DND-41 (cell line): ENCODE data around the gene RBM34.

ENCODE experiments used
- ATAC-seq: fragments of 200-7000 bp; cut with Tn5 transposase; 3 replicates; pipeline ENCODE4 v1.9.1; 2021; ENCODE audit warnings: low read depth; ENCODE audit not compliant: insufficient read depth
- DNase-seq: peaks from one replicate; pipeline ENCODE4 v3.0.0-alpha.2; 2020
- H2AFZ ChIP-seq: 2 replicates; pipeline ENCODE4 v1.6.0; 2012; ENCODE audit warnings: low read depth, low read length
- H3K27ac ChIP-seq: 2 replicates; pipeline ENCODE4 v1.5.1; 2012; ENCODE audit warnings: low read length, inconsistent platforms
- H3K27me3 ChIP-seq: fragments of 200-600 bp; sonication (generic); 2 replicates; pipeline ENCODE4 v1.6.0; 2012; ENCODE audit warnings: low read length, mild to moderate bottlenecking, inconsistent platforms; ENCODE audit not compliant: insufficient read depth, poor library complexity
- H3K36me3 ChIP-seq: 2 replicates; pipeline ENCODE4 v1.5.1; 2012; ENCODE audit warnings: low read length, inconsistent platforms; ENCODE audit not compliant: insufficient read depth
- H3K4me1 ChIP-seq: 2 replicates; pipeline ENCODE4 v1.5.1; 2012; ENCODE audit warnings: mild to moderate bottlenecking, low read length; ENCODE audit not compliant: insufficient read depth
- H3K4me2 ChIP-seq: 2 replicates; pipeline ENCODE4 v1.6.0; 2012; ENCODE audit warnings: mild to moderate bottlenecking, moderate library complexity, low read length, inconsistent platforms; ENCODE audit not compliant: insufficient read depth
- H3K4me3 ChIP-seq, 2 experiments: fragments of 200-600 bp in 1 of 2; shearing (Covaris generic) in 1 of 2; 2 replicates each; pipeline ENCODE4 v1.5.1; 2012 to 2016; ENCODE audit warnings: inconsistent platforms in 2 of 2, low read length in 2 of 2, mild to moderate bottlenecking in 2 of 2, low read depth in 1 of 2, moderate library complexity in 1 of 2
- H3K79me2 ChIP-seq: 2 replicates; pipeline ENCODE4 v1.6.0; 2012; ENCODE audit warnings: low read length, inconsistent platforms; ENCODE audit not compliant: insufficient read depth
- H3K9ac ChIP-seq: 2 replicates; pipeline ENCODE4 v1.6.0; 2012; ENCODE audit warnings: low read depth, mild to moderate bottlenecking, inconsistent platforms, low read length, moderate library complexity
- H3K9me3 ChIP-seq: 2 replicates; pipeline ENCODE4 v1.5.1; 2012; ENCODE audit warnings: low read length, moderate library complexity, mild to moderate bottlenecking, inconsistent platforms; ENCODE audit not compliant: insufficient read depth, severe bottlenecking
- H4K20me1 ChIP-seq: 2 replicates; pipeline ENCODE4 v1.6.0; 2012; ENCODE audit warnings: low read length; ENCODE audit not compliant: insufficient read depth
- EZH2 ChIP-seq: IDR thresholded peaks from 3 replicates; pipeline ENCODE4 v1.6.1; 2012; ENCODE audit warnings: borderline replicate concordance, low read depth, mild to moderate bottlenecking, moderate library complexity, low read length, inconsistent platforms; ENCODE audit not compliant: severe bottlenecking
- TF ChIP-seq, protein P1 (sequence below): IDR thresholded peaks from 2 replicates; pipeline ENCODE4 v1.5.1; 2012; ENCODE audit warnings: borderline replicate concordance, low read length, moderate library complexity, mild to moderate bottlenecking; ENCODE audit not compliant: poor library complexity, severe bottlenecking; ENCODE audit errors: extremely low read depth

RBM34 gene

DNA sequence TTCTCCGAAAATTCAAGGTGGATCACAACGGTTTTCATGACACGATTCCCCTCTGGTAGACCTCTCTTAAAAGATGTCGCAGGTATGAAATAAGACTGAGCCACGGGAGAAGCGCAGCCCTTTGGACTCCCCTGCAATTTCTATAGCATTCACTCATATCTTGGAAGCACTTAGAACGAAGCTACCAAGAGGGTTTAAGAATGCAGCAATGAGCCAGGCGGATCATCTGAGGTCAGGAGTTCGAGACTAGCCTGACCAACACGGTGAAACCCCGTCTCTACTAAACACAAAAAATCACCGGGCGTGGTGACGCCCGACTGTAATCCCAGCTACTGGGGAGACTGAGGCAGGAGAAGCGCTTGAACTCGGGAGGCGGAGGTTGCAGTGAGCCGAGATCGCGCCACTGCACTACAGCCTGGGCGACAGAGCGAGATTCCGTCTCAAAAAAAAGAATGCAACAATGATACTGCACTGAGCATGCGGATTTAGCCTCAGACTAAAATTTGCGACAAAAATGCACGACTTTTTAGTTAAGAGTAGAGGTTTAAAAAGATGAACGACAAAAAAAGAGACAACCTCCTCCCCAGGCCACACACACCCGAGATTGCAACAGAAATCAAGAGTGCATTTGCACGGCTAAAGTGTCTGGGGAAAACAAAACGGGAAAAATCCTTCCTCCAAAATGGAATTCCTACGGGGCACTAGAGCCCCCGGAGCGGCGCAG, 33.2 kb downstream of the RBM34 start:
- DNase-seq (peak; percentile 24), ATAC-seq (no peak)
- H3K9ac ChIP-seq = peak overlapping the region; percentile 83
- H4K20me1 ChIP-seq = peaks cover 38% of the 10 kb centered on the region
- H3K27ac ChIP-seq = peak overlapping the region; percentile 87
- H3K4me1 ChIP-seq = peaks cover 43% of the 10 kb centered on the region
- H3K4me3 ChIP-seq = peak overlapping the region; percentile 76 to 80
- peaks cover 64% of the 10 kb centered on the region for H3K79me2 ChIP-seq
- TF ChIP-seq, protein P1, sequence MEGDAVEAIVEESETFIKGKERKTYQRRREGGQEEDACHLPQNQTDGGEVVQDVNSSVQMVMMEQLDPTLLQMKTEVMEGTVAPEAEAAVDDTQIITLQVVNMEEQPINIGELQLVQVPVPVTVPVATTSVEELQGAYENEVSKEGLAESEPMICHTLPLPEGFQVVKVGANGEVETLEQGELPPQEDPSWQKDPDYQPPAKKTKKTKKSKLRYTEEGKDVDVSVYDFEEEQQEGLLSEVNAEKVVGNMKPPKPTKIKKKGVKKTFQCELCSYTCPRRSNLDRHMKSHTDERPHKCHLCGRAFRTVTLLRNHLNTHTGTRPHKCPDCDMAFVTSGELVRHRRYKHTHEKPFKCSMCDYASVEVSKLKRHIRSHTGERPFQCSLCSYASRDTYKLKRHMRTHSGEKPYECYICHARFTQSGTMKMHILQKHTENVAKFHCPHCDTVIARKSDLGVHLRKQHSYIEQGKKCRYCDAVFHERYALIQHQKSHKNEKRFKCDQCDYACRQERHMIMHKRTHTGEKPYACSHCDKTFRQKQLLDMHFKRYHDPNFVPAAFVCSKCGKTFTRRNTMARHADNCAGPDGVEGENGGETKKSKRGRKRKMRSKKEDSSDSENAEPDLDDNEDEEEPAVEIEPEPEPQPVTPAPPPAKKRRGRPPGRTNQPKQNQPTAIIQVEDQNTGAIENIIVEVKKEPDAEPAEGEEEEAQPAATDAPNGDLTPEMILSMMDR = no peak
- TF ChIP-seq EZH2 = no peak
- no peaks in the 10 kb centered on the region for H3K9me3 ChIP-seq
- H3K36me3 ChIP-seq = peaks cover 43% of the 10 kb centered on the region
- H3K27me3 ChIP-seq = no peaks in the 10 kb centered on the region
- peak overlapping the region; percentile 75 for H3K4me2 ChIP-seq
- H2AFZ ChIP-seq = peak overlapping the region; percentile 85

DNA sequence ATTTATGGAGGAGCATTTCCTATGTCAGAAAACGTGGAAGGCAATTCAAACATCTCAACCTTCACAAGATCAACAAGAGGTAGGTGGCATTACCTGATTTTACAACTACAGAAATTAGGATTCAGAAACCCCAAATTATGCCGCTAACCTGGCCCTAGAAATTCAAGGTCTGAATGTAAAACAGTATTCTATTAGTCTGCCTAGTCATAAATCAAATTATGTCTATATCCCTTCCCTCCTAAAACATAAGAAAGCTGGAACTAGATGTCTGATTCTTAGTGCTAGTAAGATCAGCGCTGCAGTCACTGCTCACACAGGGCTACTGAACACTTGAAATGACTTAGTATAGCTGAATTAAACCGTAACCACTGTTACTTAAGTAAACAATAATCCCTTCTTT, 33.8 kb downstream of the RBM34 start:
- peak overlapping the region; percentile 75 for H3K4me2 ChIP-seq
- no peaks in the 10 kb centered on the region for H3K9me3 ChIP-seq
- H3K79me2 ChIP-seq = peaks cover 71% of the 10 kb centered on the region
- no peak for DNase-seq
- H3K27me3 ChIP-seq = no peaks in the 10 kb centered on the region
- H3K4me1 ChIP-seq = peaks cover 49% of the 10 kb centered on the region
- no peak for TF ChIP-seq EZH2
- TF ChIP-seq, protein P1 = no peak
- ATAC-seq = no peak
- H4K20me1 ChIP-seq = peaks cover 45% of the 10 kb centered on the region
- H2AFZ ChIP-seq = no peak overlapping the region
- H3K36me3 ChIP-seq = peaks cover 43% of the 10 kb centered on the region
- peak overlapping the region; percentile 87 for H3K27ac ChIP-seq
- H3K9ac ChIP-seq = peak overlapping the region; percentile 83
- H3K4me3 ChIP-seq = peak overlapping the region; percentile 76 to 80

DNA sequence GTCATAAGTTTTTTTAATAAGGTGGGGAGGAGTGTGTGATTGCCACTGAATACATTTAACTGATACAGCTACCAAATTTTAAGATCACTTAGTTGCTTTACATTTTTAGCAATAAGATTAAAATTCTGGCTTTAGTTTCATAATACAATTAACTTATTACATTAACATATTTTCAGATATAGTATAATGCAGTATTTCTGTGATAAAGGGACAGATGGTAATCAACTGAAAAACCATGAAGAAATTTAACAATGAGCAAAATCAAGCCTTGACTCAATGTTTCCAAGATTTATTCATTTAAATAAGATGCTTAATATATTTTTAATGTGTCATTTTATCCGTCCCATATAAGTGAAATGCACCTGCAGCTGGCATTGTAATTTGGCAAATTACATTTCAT, 36.4 kb downstream of the RBM34 start:
- H4K20me1 ChIP-seq = peaks cover 64% of the 10 kb centered on the region
- ATAC-seq = no peak
- H3K27ac ChIP-seq = no peak overlapping the region
- no peaks in the 10 kb centered on the region for H3K27me3 ChIP-seq
- peaks cover 96% of the 10 kb centered on the region for H3K79me2 ChIP-seq
- TF ChIP-seq, protein P1 = no peak
- TF ChIP-seq EZH2 = no peak
- peaks cover 58% of the 10 kb centered on the region for H3K36me3 ChIP-seq
- H3K4me3 ChIP-seq = no peak overlapping the region
- H3K4me1 ChIP-seq = peaks cover 44% of the 10 kb centered on the region
- no peak overlapping the region for H2AFZ ChIP-seq
- no peaks in the 10 kb centered on the region for H3K9me3 ChIP-seq
- no peak for DNase-seq
- peak overlapping the region; percentile 36; the same call in 1 of the 2 replicates for H3K4me2 ChIP-seq
- H3K9ac ChIP-seq = no peak overlapping the region
